A673 (cell line): ENCODE data around the gene SYNE2. TPM values are rescaled to one million over a fixed set of nuclear protein-coding genes. Genes with fewer than 3 reads are reported as not detected.

Source experiments
- BruUV-seq: library from RNA; stranded (reverse); fragments of 400-500 nt; replicated peaks from 2 replicates; lab custom pipeline; 2021; lab: Mats Ljungman, UMichigan
- CTCF ChIA-PET: fragments of 300-600 bp; sonication (Branson Sonifier 250); formaldehyde crosslinking; loops from one replicate; lab custom pipeline; 2022; ENCODE audit warnings: antibody characterized with exemption; lab: Charles Lee
- POLR2A ChIA-PET: fragments of 300-600 bp; sonication (Branson Sonifier 250); formaldehyde crosslinking; loops from one replicate; lab custom pipeline; 2022; ENCODE audit warnings: antibody characterized with exemption; ENCODE audit not compliant: low non-redundant PET; lab: Charles Lee
- DNase-seq: peaks from one replicate; pipeline ENCODE4 v3.0.0-alpha.2; 2015; ENCODE audit warnings: low spot score
- H3K27ac ChIP-seq: fragments of 200-600 bp; sonication (generic); 2 replicates; pipeline ENCODE4 v1.5.1; 2016; ENCODE audit warnings: mixed run types, low read depth, mild to moderate bottlenecking, mixed read lengths, antibody characterized with exemption, low read length; ENCODE audit not compliant: poor library complexity, severe bottlenecking
- H3K27me3 ChIP-seq: fragments of 200-600 bp; sonication (generic); replicated peaks from 2 replicates; pipeline ENCODE4 v1.6.1; 2017; ENCODE audit warnings: mixed run types, low read depth, mild to moderate bottlenecking, mixed read lengths, antibody characterized with exemption, low read length; ENCODE audit not compliant: insufficient read depth, poor library complexity
- H3K36me3 ChIP-seq: fragments of 200-600 bp; sonication (generic); 2 replicates; pipeline ENCODE4 v1.6.1; 2016; ENCODE audit warnings: mixed run types, mild to moderate bottlenecking, mixed read lengths, antibody characterized with exemption, low read length; ENCODE audit not compliant: insufficient read depth, poor library complexity, severe bottlenecking
- H3K4me1 ChIP-seq: fragments of 200-600 bp; sonication (generic); 2 replicates; pipeline ENCODE4 v1.6.1; 2017; ENCODE audit warnings: mixed run types, mild to moderate bottlenecking, mixed read lengths, antibody characterized with exemption, low read length; ENCODE audit not compliant: insufficient read depth, poor library complexity, severe bottlenecking
- H3K4me3 ChIP-seq: fragments of 200-600 bp; sonication (generic); 2 replicates; pipeline ENCODE4 v1.5.1; 2016; ENCODE audit warnings: low read depth, mixed run types, mild to moderate bottlenecking, mixed read lengths, low read length; ENCODE audit not compliant: poor library complexity, severe bottlenecking
- H3K9me3 ChIP-seq: fragments of 200-600 bp; sonication (generic); 2 replicates; pipeline ENCODE4 v1.6.1; 2016; ENCODE audit warnings: mixed run types, low read depth, mild to moderate bottlenecking, mixed read lengths, antibody characterized with exemption, low read length; ENCODE audit not compliant: poor library complexity, severe bottlenecking
- EZH2 ChIP-seq: fragments of 200-600 bp; sonication (generic); IDR thresholded peaks from 2 replicates; pipeline ENCODE4 v1.6.1; 2017; ENCODE audit warnings: borderline replicate concordance, low read depth, mild to moderate bottlenecking, mixed read lengths, antibody characterized with exemption, low read length; ENCODE audit not compliant: poor library complexity, severe bottlenecking
- intact Hi-C: fragments of 100-400 bp; cut with micrococcal nuclease; formaldehyde crosslinking; loops from one replicate; pipeline ENCODE4 v1.10.0; 2022; ENCODE audit not compliant: unreplicated experiment
- total RNA-seq: library from RNA; stranded (reverse); gene quantifications from 2 replicates; pipeline ENCODE4 v1.2.3, GENCODE V29; 2021
- TF ChIP-seq, protein P1 (sequence below): fragments of 300-800, 200-600 bp; sonication (generic); conservative IDR thresholded peaks from 2 replicates; pipeline ENCODE4 v1.5.1; 2017; ENCODE audit warnings: low read depth, mild to moderate bottlenecking, antibody characterized with exemption, low read length, moderate library complexity, mixed read lengths

Gene SYNE2
- total RNA-seq, 1 experiment from 2014 or later, result 68.2 TPM

DNA sequence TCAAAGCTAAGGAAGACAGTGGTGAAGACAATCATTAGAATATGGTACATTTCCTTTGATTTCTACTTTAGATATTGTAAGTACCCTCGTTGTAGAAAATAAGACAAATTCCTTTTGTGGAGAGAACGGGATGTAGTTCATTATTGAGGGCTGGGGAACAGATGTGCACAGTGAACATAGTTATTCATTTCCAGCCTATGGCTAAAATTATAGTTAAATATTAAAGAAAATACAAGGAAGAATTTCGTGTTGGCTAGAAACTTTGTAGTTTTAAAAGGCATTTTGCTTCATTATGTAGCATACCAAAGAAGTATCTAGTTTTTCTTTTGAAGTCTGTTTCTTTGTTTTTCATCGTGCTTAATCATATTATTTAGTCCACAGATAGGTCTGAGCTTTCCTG is 239.5 kb downstream of the SYNE2 start:
- TF ChIP-seq, protein P1, sequence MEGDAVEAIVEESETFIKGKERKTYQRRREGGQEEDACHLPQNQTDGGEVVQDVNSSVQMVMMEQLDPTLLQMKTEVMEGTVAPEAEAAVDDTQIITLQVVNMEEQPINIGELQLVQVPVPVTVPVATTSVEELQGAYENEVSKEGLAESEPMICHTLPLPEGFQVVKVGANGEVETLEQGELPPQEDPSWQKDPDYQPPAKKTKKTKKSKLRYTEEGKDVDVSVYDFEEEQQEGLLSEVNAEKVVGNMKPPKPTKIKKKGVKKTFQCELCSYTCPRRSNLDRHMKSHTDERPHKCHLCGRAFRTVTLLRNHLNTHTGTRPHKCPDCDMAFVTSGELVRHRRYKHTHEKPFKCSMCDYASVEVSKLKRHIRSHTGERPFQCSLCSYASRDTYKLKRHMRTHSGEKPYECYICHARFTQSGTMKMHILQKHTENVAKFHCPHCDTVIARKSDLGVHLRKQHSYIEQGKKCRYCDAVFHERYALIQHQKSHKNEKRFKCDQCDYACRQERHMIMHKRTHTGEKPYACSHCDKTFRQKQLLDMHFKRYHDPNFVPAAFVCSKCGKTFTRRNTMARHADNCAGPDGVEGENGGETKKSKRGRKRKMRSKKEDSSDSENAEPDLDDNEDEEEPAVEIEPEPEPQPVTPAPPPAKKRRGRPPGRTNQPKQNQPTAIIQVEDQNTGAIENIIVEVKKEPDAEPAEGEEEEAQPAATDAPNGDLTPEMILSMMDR, result no peak
- TF ChIP-seq EZH2, result no peak
- POLR2A ChIA-PET, result no interaction called here
- intact Hi-C loops, result no loop called here
- Histone ChIP-seq H3K36me3 (peaks cover 14% of the 10 kb centered on the region), H3K4me1 (peaks cover 5% of the 10 kb centered on the region), H3K9me3 (no peaks in the 10 kb centered on the region), H3K27me3 (no peaks in the 10 kb centered on the region), H3K27ac (no peak overlapping the region), H3K4me3 (no peak overlapping the region)
- no TSS peak for BruUV-seq
- DNase-seq, result no peak
- CTCF ChIA-PET, result no interaction called here

DNA sequence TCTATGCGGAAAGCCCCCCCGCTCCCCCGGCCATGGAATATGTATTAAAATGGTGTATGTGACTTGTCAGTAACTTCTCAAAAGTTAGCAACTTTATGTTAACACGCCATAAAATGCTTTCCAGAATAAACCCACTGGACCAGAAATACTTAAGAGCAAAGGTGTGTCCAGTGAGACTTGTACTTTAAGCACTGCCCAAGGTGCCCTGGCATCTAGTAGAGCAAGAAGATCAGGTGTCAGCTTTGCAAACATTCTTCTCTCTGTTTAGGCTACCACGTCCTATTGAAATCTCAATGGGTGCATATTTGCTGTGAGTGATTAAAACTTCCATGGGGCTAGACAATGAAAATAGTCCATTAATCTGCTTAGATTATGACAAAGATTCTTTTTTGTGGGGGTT is 240.1 kb downstream of the SYNE2 start:
- peaks cover 14% of the 10 kb centered on the region for H3K36me3 ChIP-seq
- no peak overlapping the region for H3K4me3 ChIP-seq
- no peak for TF ChIP-seq EZH2
- TF ChIP-seq, protein P1, result no peak
- ChIA-PET CTCF (no interaction called here), POLR2A (no interaction called here)
- no TSS peak for BruUV-seq
- H3K27ac ChIP-seq, result no peak overlapping the region
- no peak for DNase-seq
- H3K4me1 ChIP-seq, result peaks cover 5% of the 10 kb centered on the region
- no peaks in the 10 kb centered on the region for H3K27me3 ChIP-seq
- intact Hi-C loops, result no loop called here
- no peaks in the 10 kb centered on the region for H3K9me3 ChIP-seq

DNA sequence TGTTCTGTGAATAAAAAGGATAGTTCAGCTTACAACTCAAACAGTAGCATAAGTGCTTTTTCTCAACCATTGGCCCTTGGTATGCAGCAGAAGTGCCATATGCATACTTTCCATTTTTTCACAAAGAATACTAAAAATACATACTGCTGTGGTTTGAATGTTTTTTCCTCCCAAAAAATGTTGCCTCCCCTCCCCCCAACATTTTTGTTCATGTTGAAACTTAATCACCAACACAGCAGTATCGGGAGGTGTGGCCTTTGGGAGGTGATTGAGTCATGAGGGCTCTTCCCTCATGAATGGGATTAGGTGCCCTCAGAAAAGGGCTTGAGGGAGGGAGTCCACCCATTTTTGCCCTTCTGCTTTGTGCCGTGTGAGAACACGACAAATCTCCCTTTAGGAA is 242.8 kb downstream of the SYNE2 start:
- no TSS peak for BruUV-seq

More for the DNA sequence above, 242.8 kb downstream of the SYNE2 start:
- TF ChIP-seq EZH2, result no peak
- TF ChIP-seq, protein P1, result no peak
- DNase-seq, result no peak
- CTCF ChIA-PET, result no interaction called here
- Histone ChIP-seq H3K27ac (no peak overlapping the region), H3K9me3 (no peaks in the 10 kb centered on the region), H3K36me3 (peaks cover 14% of the 10 kb centered on the region), H3K27me3 (no peaks in the 10 kb centered on the region), H3K4me3 (no peak overlapping the region), H3K4me1 (no peaks in the 10 kb centered on the region)
- POLR2A ChIA-PET, result no interaction called here
- intact Hi-C loops, result no loop called here
